OCI-LY1 (cell line): ENCODE measurements around the gene M1AP.

Source experiments
- CTCF ChIP-seq: fragments of 200-600 bp; sonication (generic), shearing (Covaris generic); IDR thresholded peaks from 2 replicates; pipeline ENCODE4 v1.5.1; 2017; ENCODE audit warnings: mild to moderate bottlenecking, antibody characterized with exemption, low read length, moderate library complexity, mixed read lengths
- EZH2 ChIP-seq: fragments of 200-600 bp; sonication (generic), shearing (Covaris generic); IDR thresholded peaks from 2 replicates; pipeline ENCODE4 v1.8.0; 2017; ENCODE audit warnings: borderline replicate concordance, mixed run types, mild to moderate bottlenecking, antibody characterized with exemption, low read length, moderate library complexity, mixed read lengths

- TF ChIP-seq CTCF (no peak), EZH2 (no peak)
These were observed 71.3 kb downstream of the M1AP start for GRCh38 chr2:74576863-74577229.
